ENCODE results near the gene RPL3. TPM values are rescaled to one million over a fixed set of nuclear protein-coding genes. Genes with fewer than 3 reads are reported as not detected.

RPL3 gene
- total RNA-seq, 2 donors from 2014 or later, result 2,218 to 2,701 TPM

- 88 to 94% methylated on average over 5 to 9 of the region's 10 CpGs for WGBS, 2 experiments (ENCODE audit: insufficient coverage in 1 of 2, insufficient read length in 1 of 2)
- H3K36me3 Mint-ChIP-seq (ENCODE audit: low read depth), result no peaks in the 10 kb centered on the region
- H3K4me3 ChIP-seq (ENCODE audit: low read length), result no peak overlapping the region
- no peak overlapping the region for H3K4me3 Mint-ChIP-seq
- H3K9me3 ChIP-seq (ENCODE audit: control insufficient read depth, low read length), result no peaks in the 10 kb centered on the region
- no peak for TF ChIP-seq CTCF (conservative IDR thresholded peaks at IDR 0.05)
- no peak overlapping the region for H3K27ac Mint-ChIP-seq
- no peaks in the 10 kb centered on the region for H3K27me3 ChIP-seq (ENCODE audit: control insufficient read depth, insufficient read depth, low read length, poor library complexity, severe bottlenecking)
- no peaks in the 10 kb centered on the region for H3K36me3 ChIP-seq (ENCODE audit: control insufficient read depth, insufficient read depth, low read length)
- H3K4me1 ChIP-seq (ENCODE audit: control insufficient read depth, insufficient read depth, low read length), result no peaks in the 10 kb centered on the region
- H3K9me3 Mint-ChIP-seq, result peaks cover 12% of the 10 kb centered on the region
- no peak overlapping the region for H3K27ac ChIP-seq (ENCODE audit: low read depth, low read length)
- no peak overlapping the region for H3K9ac ChIP-seq (ENCODE audit: extremely low read depth, low read length, poor library complexity, severe bottlenecking)
- H3K4me1 Mint-ChIP-seq, result peaks cover 2% of the 10 kb centered on the region
- H3K27me3 Mint-ChIP-seq (ENCODE audit: insufficient read depth), result peaks cover 1% of the 10 kb centered on the region
- no peak for DNase-seq
Measured at GRCh38 chr22:39263626-39264348, 55.6 kb downstream of the RPL3 start.

Other genes starting within 250 kb of the RPL3 start
- gene APOBEC3G, start 242.3 kb downstream of the RPL3 start, total RNA-seq, result 10 to 100 TPM in 1 of 2 donors, 1 to 10 TPM in 1; 8.7 to 19.7 TPM
- gene APOBEC3H, start 222.4 kb downstream of the RPL3 start, total RNA-seq, result not detected
- gene CBX7, start 166.9 kb downstream of the RPL3 start, total RNA-seq, result 10 to 100 TPM; 14.2 to 22.0 TPM
- 10 to 100 TPM in 1 of 2 donors, 1 to 10 TPM in 1; 5.9 to 10.4 TPM for gene PDGFB, start 74.6 kb downstream of the RPL3 start, total RNA-seq
- 10 to 100 TPM; 19.0 to 36.3 TPM for gene SYNGR1, start 30.4 kb upstream of the RPL3 start, total RNA-seq
- gene TAB1, start 80.2 kb upstream of the RPL3 start, total RNA-seq, result 10 to 100 TPM; 27.1 to 35.2 TPM
- 10 to 100 TPM in 1 of 2 donors, 1 to 10 TPM in 1; 9.0 to 16.7 TPM for gene MGAT3, start 137.4 kb upstream of the RPL3 start, total RNA-seq
- 10 to 100 TPM; 36.0 to 43.3 TPM for gene MIEF1, start 182.7 kb upstream of the RPL3 start, total RNA-seq
- gene ATF4, start 200.9 kb upstream of the RPL3 start, total RNA-seq, result 100 to 1,000 TPM; 335 to 341 TPM
- gene RPS19BP1, start 213.1 kb upstream of the RPL3 start, total RNA-seq, result 10 to 100 TPM; 65.5 to 70.3 TPM

Measured in endodermal cell (in vitro differentiated cells).